ENCODE measurements around the gene LRBA.

LRBA gene

GRCh38 chr4:150464523-150464922, 550.6 kb downstream of the LRBA start:
- TF ChIP-seq EZH2 (optimal IDR thresholded peaks at IDR 0.05; ENCODE audit: low read depth, low read length) (no peak), EZH2phosphoT487 (IDR thresholded peaks at IDR 0.05; ENCODE audit: low read length) (no peak), CTCF (IDR thresholded peaks at IDR 0.05; ENCODE audit: low read length) (no peak)
- H3K4me2 ChIP-seq (ENCODE audit: low read depth, low read length): no peak overlapping the region
- H3K9me3 ChIP-seq (replicated peaks; ENCODE audit: insufficient read depth, low read length): no peaks in the 10 kb centered on the region
- no peak for DNase-seq
- H3K27me3 ChIP-seq (replicated peaks; ENCODE audit: insufficient read depth, low read length): no peaks in the 10 kb centered on the region
- no peaks in the 10 kb centered on the region for H3K4me1 ChIP-seq (ENCODE audit: low read length)
- H3K27ac ChIP-seq (ENCODE audit: low read length): no peak overlapping the region
- H3K9ac ChIP-seq (ENCODE audit: low read length): no peak overlapping the region
- no peaks in the 10 kb centered on the region for H3K36me3 ChIP-seq (replicated peaks; ENCODE audit: insufficient read depth, low read length)
- H3K79me2 ChIP-seq (ENCODE audit: low read length): no peaks in the 10 kb centered on the region
- no peak overlapping the region for H2AFZ ChIP-seq (ENCODE audit: low read length)
- no peaks in the 10 kb centered on the region for H3K9me2 ChIP-seq (replicated peaks; ENCODE audit: insufficient read depth, low read length)
- no peaks in the 10 kb centered on the region for H3F3A ChIP-seq (ENCODE audit: insufficient read depth, low read length)
- H3K4me3 ChIP-seq (ENCODE audit: low read length): no peak overlapping the region
- H4K20me1 ChIP-seq (ENCODE audit: insufficient read depth, low read length): no peaks in the 10 kb centered on the region

- no peaks in the 10 kb centered on the region for H3K27me3 ChIP-seq (replicated peaks; ENCODE audit: insufficient read depth, low read length)
- H3F3A ChIP-seq (ENCODE audit: insufficient read depth, low read length): no peaks in the 10 kb centered on the region
- no peak overlapping the region for H3K4me2 ChIP-seq (ENCODE audit: low read depth, low read length)
- H3K27ac ChIP-seq (ENCODE audit: low read length): no peak overlapping the region
- no peaks in the 10 kb centered on the region for H3K9me2 ChIP-seq (replicated peaks; ENCODE audit: insufficient read depth, low read length)
- no peaks in the 10 kb centered on the region for H3K4me1 ChIP-seq (ENCODE audit: low read length)
- H3K9ac ChIP-seq (ENCODE audit: low read length): no peak overlapping the region
- DNase-seq: no peak
- H3K36me3 ChIP-seq (replicated peaks; ENCODE audit: insufficient read depth, low read length): no peaks in the 10 kb centered on the region
- H3K9me3 ChIP-seq (replicated peaks; ENCODE audit: insufficient read depth, low read length): no peaks in the 10 kb centered on the region
- H4K20me1 ChIP-seq (ENCODE audit: insufficient read depth, low read length): no peaks in the 10 kb centered on the region
- TF ChIP-seq EZH2 (optimal IDR thresholded peaks at IDR 0.05; ENCODE audit: low read depth, low read length): no peak
- no peak overlapping the region for H2AFZ ChIP-seq (ENCODE audit: low read length)
- no peaks in the 10 kb centered on the region for H3K79me2 ChIP-seq (ENCODE audit: low read length)
- H3K4me3 ChIP-seq (ENCODE audit: low read length): no peak overlapping the region
Measured at GRCh38 chr4:150462743-150463142, 552.3 kb downstream of the LRBA start.

- no peak for DNase-seq
- no peaks in the 10 kb centered on the region for H3K79me2 ChIP-seq (ENCODE audit: low read length)
- H2AFZ ChIP-seq (ENCODE audit: low read length): no peak overlapping the region
- no peaks in the 10 kb centered on the region for H3F3A ChIP-seq (ENCODE audit: insufficient read depth, low read length)
- no peak overlapping the region for H3K9ac ChIP-seq (ENCODE audit: low read length)
- H3K27ac ChIP-seq (ENCODE audit: low read length): no peak overlapping the region
- no peaks in the 10 kb centered on the region for H3K9me2 ChIP-seq (replicated peaks; ENCODE audit: insufficient read depth, low read length)
- TF ChIP-seq EZH2 (optimal IDR thresholded peaks at IDR 0.05; ENCODE audit: low read depth, low read length): no peak
- TF ChIP-seq CTCF (IDR thresholded peaks at IDR 0.05; ENCODE audit: low read length): no peak
- TF ChIP-seq EZH2phosphoT487 (IDR thresholded peaks at IDR 0.05; ENCODE audit: low read length): no peak
- no peaks in the 10 kb centered on the region for H4K20me1 ChIP-seq (ENCODE audit: insufficient read depth, low read length)
- no peak overlapping the region for H3K4me2 ChIP-seq (ENCODE audit: low read depth, low read length)
- no peaks in the 10 kb centered on the region for H3K36me3 ChIP-seq (replicated peaks; ENCODE audit: insufficient read depth, low read length)
- no peaks in the 10 kb centered on the region for H3K4me1 ChIP-seq (ENCODE audit: low read length)
- H3K9me3 ChIP-seq (replicated peaks; ENCODE audit: insufficient read depth, low read length): no peaks in the 10 kb centered on the region
- no peak overlapping the region for H3K4me3 ChIP-seq (ENCODE audit: low read length)
- no peaks in the 10 kb centered on the region for H3K27me3 ChIP-seq (replicated peaks; ENCODE audit: insufficient read depth, low read length)
Measured at GRCh38 chr4:150461957-150462356, 553.1 kb downstream of the LRBA start.

- no peaks in the 10 kb centered on the region for H4K20me1 ChIP-seq (ENCODE audit: insufficient read depth, low read length)
- no peak overlapping the region for H3K27ac ChIP-seq (ENCODE audit: low read length)
- H3K9ac ChIP-seq (ENCODE audit: low read length): no peak overlapping the region
- H3F3A ChIP-seq (ENCODE audit: insufficient read depth, low read length): no peaks in the 10 kb centered on the region
- H3K9me3 ChIP-seq (replicated peaks; ENCODE audit: insufficient read depth, low read length): no peaks in the 10 kb centered on the region
- H3K4me1 ChIP-seq (ENCODE audit: low read length): no peaks in the 10 kb centered on the region
- no peaks in the 10 kb centered on the region for H3K36me3 ChIP-seq (replicated peaks; ENCODE audit: insufficient read depth, low read length)
- H3K4me3 ChIP-seq (ENCODE audit: low read length): no peak overlapping the region
- H3K27me3 ChIP-seq (replicated peaks; ENCODE audit: insufficient read depth, low read length): no peaks in the 10 kb centered on the region
- no peaks in the 10 kb centered on the region for H3K79me2 ChIP-seq (ENCODE audit: low read length)
- no peaks in the 10 kb centered on the region for H3K9me2 ChIP-seq (replicated peaks; ENCODE audit: insufficient read depth, low read length)
- no peak overlapping the region for H3K4me2 ChIP-seq (ENCODE audit: low read depth, low read length)
- no peak for DNase-seq
- TF ChIP-seq EZH2phosphoT487 (IDR thresholded peaks at IDR 0.05; ENCODE audit: low read length) (no peak), EZH2 (optimal IDR thresholded peaks at IDR 0.05; ENCODE audit: low read depth, low read length) (no peak), CTCF (IDR thresholded peaks at IDR 0.05; ENCODE audit: low read length) (no peak)
- H2AFZ ChIP-seq (ENCODE audit: low read length): no peak overlapping the region
Measured at GRCh38 chr4:150457802-150458201, 557.3 kb downstream of the LRBA start.

Measured in MM.1S (cell line).